Fibroblast of skin of back (primary cell): ENCODE results near the gene USP47.
A peak's percentile ranks its signal among the peaks of the same experiment; 100 is the strongest.

Source experiments
- DNase-seq: peaks from one replicate; pipeline ENCODE4 v3.0.0-alpha.2; 2013

The USP47 gene

GRCh38 chr11:11968511-11969280, 126.9 kb downstream of the USP47 start:
- DNase-seq, result peak; percentile 86

- no peak for DNase-seq
These were observed 127.8 kb downstream of the USP47 start for GRCh38 chr11:11969380-11970215.

GRCh38 chr11:11970556-11970955, 128.8 kb downstream of the USP47 start:
- DNase-seq, result no peak

DNA sequence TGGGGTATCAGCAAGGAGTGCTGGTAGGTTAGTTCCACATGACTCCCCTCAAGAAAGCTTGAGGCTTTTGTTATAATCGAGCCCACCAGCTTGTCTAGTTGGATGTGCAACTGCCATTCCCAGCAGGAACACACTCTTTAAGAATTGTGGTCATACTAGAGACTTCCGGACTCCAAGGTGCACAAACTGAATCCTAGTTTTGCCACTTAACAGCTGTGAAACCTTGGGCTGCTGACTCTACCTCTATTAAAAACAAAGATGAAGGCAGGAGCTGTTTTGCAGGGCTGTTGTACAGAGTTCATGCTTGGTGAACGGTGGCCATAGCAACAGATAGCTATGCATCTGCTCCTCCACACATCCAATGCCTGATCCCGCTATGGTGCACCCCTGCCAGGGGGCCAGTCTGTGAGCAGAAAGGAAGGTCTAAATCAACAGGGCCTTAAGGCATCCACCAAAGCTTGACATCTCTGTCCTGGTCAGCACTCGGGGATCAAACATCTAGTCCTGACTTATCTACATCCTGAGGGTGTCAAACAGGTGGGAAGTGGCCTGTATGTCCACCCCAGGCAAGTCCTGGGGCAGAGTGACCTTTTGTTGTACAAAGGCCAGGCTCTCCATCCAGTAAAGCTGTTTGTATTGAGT, 130.3 kb downstream of the USP47 start:
- peak; percentile 28 for DNase-seq

- no peak for DNase-seq
These were observed 131.1 kb downstream of the USP47 start for GRCh38 chr11:11972730-11973341.

DNA sequence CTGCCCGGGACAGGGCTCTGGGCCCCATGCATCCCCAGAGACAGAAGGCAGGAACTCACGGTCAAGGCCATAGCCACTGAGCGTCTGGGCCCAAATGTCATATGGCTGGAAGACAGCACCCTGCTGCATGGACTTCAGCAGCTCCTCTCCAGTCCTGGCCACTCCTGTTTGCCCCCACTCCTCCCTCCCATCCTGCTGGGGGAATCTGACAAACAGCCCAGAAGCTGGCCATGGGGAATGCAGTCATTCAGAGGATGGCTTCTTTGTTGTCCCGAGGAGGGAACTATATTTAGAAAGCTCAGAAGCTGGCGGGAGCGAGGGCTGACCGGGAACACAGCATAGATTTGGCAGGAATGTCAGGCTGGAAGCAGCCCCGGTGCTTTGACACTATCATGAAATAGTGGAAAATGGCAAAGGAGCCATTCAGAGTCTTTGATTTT, 131.6 kb downstream of the USP47 start:
- peak; percentile 95 for DNase-seq

- DNase-seq, result peak; percentile 81
These were observed 132.1 kb downstream of the USP47 start for GRCh38 chr11:11973866-11974265.

GRCh38 chr11:11975201-11976092, 133.7 kb downstream of the USP47 start:
- DNase-seq, result peak; percentile 61

DNA sequence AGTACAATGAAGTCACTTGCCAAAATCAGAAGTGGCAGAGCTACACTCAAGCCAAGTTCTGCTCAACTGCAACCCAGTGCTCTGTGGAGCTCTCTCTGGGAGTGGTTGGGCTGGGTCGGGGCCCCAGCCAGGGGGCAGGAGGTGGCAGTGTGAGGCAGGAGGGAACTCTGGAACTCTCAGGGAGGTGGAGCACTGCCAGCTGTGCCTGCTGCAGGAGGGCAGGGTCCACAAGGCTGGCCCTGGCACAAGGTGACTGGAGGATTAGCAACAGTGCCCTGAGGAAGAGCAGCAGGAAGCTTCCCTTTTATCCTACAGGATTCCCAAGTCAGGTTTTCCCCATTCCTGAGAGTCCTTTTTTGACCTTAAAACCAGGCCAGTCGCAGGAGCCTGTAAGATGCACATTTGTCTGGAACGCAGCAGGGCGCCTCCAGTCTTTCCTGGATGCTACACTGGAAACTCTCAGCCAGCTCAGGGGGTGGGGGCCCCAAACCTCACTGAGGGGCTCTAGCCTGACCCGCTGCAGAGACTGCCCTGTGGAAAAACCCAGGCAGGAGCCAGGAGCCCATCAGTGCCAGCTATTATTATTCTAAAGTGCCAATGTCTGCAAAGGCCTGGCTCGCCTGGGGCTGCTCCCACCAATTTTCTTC, 134.8 kb downstream of the USP47 start:
- peak; percentile 22 for DNase-seq

GRCh38 chr11:11977206-11977938, 135.6 kb downstream of the USP47 start:
- DNase-seq, result peak; percentile 98

- DNase-seq, result no peak
These were observed 136.4 kb downstream of the USP47 start for GRCh38 chr11:11978098-11978637.

DNA sequence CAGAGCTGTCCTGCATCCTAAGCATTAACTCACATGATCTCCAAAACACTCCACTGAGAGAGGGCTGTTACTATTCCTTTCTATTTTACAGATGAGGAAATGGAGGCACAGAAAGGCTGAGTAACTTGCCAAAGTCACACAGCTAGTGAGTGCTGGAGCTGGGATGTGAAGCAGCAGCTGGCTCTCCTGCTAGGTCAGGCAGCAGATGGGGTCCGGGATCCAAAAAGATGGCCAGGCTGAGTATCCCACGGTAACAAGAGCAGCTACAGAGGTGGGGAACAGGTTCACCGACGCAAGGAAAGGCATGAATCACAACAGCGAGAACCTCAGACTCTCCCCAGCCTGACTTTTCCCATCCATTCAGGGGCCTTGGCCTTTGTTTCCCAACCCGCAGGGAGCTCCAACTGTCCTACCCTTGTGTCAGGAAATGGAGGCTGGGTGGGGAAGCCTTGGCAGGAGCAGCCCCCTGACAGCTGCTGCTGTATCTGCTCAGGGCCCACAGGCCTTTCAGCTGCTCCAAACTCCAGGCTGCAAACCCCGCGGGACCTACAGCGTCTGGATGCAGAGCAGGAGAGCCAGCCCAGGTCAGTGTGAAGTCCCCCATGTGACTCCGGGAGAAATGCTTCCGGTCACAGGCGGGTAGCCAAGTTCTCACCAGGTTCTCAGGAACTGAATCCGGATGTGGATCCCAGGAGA, 137.2 kb downstream of the USP47 start:
- peak; percentile 86 for DNase-seq

GRCh38 chr11:11979488-11980117, 137.8 kb downstream of the USP47 start:
- DNase-seq, result peak; percentile 83

- no peak for DNase-seq
These were observed 138.4 kb downstream of the USP47 start for GRCh38 chr11:11980200-11980599.

GRCh38 chr11:11980841-11981308, 139.1 kb downstream of the USP47 start:
- DNase-seq, result peak; percentile 73

DNA sequence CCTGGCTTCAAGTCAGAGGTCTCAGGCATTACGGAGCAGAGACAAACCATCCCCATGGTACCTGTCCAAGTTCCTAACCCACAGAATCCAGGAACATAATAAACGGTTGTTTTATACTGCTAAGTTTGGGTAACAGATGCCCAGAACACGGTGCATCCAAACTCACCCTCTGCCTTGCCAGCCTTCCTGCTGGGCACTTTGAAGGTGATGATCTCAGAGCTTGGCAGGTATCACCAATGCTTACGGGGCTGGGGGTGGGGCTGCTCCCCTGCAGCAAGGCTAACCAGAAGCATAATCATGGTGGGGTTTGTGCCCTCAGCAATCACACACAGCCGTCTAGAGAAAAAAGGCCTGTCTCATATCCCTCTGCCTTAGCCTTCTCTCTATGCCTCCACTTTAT, 139.6 kb downstream of the USP47 start:
- DNase-seq, result no peak

GRCh38 chr11:11981840-11982239, 140.1 kb downstream of the USP47 start:
- DNase-seq, result no peak

DNA sequence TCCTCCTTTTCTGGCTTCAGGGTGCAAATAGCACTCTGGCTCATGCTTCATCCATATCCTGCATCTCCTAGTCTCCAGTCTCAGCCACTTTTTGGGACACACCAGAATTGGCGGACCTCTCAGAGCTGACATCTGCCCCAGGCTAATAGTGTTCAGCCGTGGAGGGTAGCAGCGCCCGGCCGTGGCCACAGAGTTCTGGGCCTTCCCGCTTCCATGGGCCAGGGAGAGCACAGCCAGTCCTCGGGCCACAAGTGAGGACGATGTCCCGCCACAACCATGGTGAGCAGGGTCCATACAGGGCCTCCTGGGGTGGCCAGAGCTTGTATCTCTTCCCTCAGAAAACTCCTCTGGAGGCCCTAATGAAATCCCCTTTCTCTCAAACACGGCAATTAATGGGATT, 140.7 kb downstream of the USP47 start:
- no peak for DNase-seq

DNA sequence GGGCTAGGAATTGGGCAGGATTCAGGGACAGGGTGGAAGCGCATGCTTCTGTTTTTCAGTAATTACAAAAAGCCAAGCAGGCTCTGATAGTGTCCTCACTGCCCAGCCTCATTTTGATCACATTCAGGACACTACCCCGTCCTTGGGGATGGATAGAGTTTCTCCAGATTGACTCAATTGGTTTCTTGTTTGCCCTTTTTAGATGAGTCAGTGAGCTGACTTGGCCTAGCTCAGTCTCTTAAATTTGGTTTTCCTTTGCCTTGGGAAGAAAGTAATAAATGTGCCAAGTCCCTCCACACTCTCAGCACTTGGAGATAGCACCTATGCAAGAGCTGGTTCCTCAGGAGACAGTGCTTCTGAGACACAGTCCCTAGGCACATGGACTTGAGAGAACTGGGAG, 141.2 kb downstream of the USP47 start:
- peak; percentile 77 for DNase-seq
